CD4-positive, alpha-beta T cell treated with Interleukin-12 subunit alpha and Interleukin-12 subunit beta, for 1 hour (primary cell): ENCODE data around the gene ZNF300.
"Not testable (repeated sequence)": the region's sequence is repeated elsewhere in the genome, so short reads cannot be mapped to it uniquely, and the experiment has no call there.

Experiments used
- DNase-seq: peaks from one replicate; pipeline ENCODE4 v3.0.0-alpha.2; 2020

ZNF300 gene

DNA sequence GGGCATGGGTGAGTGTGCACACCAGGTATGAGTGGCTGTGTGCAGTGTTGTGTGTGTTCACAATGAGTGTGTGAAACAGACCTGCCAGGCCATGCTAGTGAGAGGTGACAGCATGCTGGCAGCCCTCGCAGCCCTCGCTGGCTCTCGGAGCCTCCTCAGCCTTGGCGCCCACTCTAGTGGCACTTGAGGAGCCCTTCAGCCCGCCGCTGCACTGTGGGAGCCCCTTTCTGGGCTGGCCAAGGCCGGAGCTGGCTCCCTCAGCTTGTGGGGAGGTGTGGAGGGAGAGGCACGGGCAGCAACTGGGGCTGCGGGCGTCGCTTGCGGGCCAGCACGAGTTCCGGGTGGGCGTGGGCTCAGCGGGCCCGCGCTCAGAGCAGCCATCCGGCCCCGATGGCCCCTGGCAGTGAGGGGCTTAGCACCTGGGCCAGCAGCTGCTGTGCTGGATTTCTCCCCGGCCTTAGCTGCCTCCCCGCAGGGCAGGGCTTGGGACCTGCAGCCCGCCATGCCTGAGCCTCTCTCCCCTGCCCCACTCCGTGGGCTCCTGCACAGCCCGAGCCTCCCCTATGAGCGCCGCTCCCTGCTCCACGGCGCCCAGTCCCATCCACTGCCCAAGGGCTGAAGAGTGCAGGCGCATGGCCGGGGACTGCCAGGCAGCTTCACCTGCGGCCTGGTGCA, 59.5 kb downstream of the ZNF300 start:
- DNase-seq, result not testable (repeated sequence)
